GOT3 (cell line): ENCODE data around the gene ZNF543.
"Not testable (repeated sequence)": the region's sequence is repeated elsewhere in the genome, so short reads cannot be mapped to it uniquely, and the experiment has no call there.

ENCODE experiments used
- DNase-seq: peaks from one replicate; lab custom pipeline; 2025; ENCODE audit warnings: mixed read lengths; lab: John Stamatoyannopoulos, UW

ZNF543 gene

DNA sequence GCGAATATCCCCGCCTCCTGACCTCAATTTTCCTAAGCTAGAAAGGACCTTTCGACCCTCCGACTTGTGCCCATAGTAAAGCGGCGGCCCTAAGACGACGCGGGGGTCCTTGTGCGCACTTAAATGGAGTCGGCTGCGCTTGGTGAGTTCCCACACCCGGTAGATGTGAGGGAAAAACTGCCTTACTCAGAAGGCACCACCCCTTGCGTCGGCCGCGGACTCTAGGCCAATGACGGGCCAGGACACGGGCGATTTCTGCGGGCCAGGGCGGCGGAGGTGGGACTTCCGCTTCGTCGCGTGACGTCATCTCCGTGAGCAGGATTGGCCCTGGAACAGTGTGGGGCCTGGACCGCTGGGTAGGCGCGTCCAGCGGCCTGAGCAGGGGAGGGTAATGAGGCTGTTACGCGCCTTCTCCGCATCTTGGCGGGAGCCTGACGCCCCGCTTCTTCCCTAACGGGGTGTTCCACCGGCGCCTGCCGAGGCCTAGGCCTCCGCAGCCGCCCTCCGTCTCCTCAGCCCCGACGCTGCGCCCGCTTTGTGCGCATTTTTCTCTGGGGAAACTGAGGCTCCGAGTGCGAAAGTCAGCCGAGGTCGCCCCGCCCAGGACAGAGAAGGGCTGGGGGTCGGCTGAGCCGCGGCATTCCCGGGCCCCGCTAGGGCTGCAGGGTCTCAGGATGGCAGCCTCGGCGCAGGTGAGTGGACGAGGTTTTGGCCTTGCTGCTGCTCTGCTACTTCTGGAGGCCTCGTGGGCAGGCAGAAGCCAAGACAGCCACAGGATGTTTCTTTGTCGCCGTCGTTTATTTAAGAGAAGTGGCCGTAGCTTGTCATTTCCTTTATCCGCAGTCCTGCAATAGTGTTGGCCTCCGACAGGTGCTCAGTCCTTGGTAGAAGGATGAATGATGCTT is at the start of gene ZNF543:
Gene ZNF543, plus strand, starts transcription at position 293 of the 905 bp plus-strand sequence. Its CDS starts 382 bp downstream, at position 675.
- peak; percentile 80 for DNase-seq

DNA sequence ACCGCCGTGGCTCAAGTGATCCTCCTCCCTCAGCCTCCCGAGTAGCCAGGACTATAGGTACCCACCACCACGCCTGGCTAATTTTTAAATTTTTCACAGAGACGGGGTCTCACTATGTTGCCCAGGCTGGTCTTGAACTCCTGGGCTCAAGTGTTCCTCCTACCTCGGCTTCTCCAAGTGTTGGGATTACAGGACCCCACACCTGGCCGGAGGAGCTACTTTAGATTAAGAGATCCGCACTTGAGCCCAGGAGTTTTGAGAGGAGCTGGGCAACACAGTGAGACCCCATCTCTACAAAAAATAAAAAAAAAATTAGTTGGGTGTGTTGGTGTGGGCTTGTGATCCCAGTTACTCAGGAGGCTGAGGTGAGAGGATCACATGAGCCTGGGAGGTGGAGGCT is 49.0 kb upstream of the ZNF543 start:
- DNase-seq: no peak

DNA sequence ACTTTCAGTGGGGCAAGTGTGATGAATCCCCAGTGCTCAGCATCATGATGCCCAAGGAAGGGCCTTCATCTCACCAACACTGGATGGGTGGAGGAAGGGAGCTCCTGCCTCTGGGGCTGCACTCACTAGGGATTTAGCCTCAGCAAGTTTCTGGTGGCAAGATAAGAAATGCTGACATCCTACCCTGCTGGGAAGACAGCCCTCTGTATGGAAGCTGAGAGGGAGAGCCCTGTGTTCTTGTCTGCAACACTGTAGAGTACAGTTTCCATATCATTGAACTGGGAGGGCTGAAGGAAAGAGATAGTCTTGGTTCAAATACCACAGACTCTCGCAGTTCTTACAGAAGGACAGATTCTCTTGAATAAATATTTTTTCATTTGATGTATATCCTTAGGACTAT is 47.3 kb upstream of the ZNF543 start:
- no peak for DNase-seq

DNA sequence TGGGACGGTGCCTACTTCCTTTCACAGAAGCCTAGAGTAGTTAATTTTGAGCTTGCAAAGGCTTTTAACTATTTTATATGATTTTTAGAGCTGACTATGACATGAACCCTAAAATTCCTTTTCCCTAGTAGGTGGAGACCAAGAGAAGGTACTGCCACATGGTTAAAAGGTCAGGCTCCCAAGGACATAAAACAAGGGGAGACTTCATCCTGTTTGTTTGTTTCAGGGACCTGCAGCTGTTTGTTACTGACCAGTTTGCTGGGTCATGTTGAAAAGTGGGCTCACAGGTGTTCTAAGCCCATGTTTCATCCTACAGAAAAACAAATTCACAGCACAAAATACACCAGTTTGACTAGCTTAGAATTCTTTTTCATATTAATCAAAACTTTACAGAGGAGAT is 43.8 kb upstream of the ZNF543 start:
- DNase-seq: no peak

DNA sequence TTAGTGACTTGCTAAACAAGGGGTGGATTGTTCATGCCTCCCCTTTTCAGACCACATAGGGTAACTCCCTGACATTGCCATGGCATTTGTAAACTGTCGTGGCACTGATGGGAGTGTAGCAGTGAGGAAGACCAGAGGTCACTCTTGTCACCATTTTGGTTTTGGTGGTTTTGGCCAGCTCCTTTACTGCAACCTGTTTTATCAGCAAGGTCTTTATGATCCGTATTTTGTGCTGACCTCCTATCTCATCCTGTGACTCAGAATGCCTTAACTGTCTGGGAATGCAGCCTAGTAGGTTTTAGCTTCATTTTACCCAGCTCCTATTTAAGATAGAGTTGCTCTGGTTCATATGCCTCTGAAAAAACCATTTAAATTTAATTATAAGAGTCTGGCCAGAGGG is 41.8 kb upstream of the ZNF543 start:
- not testable (repeated sequence) for DNase-seq

DNA sequence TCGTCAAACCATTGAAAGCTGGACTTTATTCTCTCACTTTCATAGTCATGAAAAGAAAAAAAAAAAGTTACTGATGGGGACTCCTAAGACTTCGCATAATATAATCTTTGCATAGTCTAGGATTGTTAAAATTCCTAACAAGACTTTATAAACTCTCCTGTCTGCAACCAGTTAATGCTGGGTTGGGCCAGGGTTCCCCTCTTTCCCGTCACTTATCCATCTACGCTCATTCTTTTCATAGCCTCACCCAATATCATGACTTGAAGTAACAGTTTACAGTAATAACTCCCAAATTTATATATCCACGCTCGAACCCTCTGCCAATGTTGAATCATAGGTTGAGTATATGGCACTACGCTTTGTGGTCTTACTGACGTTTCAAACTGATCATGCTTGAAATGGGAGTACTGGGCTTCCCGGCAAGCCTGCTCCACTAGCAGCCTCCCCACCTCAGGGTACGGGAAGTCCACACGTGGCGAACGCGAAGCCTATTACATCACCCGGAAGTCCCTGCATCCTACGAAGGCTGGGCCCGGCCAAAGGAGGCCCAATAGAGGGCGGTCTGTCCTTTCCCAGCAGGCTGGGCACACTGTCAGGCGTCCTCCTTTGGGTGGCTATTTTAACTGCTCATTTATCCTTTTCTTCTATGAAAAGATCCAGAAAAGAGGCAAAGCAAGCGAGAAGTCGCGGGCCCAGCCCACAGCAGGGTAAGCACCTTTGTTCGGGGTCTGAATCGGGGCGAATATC is 40.7 kb upstream of the ZNF543 start:
- peak; percentile 62 for DNase-seq

DNA sequence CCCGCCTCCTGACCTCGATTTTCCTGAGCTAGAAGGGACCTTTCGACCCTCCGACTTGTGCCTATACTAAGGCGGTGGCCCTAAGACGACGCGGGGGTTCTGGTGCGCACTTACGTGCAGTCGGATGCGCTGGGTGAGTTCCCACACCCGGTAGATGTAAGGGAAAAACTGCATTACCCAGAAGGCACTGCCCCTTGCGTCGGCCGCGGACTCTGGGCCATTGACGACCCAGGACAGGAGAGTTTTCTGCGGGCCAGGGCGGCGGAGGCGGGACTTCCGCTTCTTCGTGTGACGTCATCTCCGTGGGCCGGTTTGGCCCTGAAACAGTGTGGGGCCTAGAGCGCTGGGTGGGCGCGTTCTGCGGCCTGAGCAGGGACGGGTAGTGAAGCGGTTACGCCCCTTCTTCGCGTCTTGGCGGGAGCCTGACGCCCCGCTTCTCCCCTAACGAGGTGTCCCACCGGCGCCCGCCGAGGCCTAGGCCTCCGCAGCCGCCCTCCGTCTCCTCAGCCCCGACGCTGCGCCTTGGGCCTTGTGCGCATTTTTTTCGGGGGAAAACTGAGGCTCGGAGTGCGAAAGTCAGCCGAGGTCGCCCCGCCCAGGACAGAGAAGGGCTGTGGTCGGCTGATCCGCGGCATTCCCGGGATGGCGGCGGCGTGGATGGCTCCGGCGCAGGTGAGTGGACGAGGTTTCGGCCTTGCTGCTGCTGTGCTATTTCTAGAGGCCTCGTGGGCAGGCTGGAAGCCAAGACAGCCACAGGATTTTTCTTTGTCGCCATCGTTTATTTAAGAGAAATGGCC is 39.9 kb upstream of the ZNF543 start, which contains the start of gene ZNF460:
Gene ZNF460, plus strand, starts transcription at position 321 of the 797 bp plus-strand sequence. Its CDS starts 322 bp downstream, at position 643.
- peak; percentile 81 for DNase-seq

DNA sequence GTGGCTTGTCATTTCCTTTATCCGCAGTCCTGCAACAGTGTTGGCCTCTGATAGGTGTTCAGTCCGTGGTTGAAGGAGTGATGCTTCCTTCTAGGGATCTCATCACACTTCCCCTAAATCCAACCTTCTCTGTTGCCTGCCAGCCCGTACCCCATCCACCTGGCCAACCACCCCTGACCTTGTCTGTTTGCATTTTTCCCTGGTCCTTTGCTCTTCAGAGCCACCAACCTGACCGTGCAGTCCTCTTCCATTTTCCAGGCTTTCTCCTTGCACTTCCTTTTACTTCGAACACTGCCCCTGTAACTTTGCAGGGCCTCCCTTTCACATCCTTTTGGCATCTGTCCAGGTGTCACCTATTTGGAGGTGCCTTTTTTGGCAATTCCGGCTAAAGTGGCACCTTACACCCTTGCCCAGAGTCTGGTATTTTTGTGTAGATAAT is 39.3 kb upstream of the ZNF543 start:
- no peak for DNase-seq

DNA sequence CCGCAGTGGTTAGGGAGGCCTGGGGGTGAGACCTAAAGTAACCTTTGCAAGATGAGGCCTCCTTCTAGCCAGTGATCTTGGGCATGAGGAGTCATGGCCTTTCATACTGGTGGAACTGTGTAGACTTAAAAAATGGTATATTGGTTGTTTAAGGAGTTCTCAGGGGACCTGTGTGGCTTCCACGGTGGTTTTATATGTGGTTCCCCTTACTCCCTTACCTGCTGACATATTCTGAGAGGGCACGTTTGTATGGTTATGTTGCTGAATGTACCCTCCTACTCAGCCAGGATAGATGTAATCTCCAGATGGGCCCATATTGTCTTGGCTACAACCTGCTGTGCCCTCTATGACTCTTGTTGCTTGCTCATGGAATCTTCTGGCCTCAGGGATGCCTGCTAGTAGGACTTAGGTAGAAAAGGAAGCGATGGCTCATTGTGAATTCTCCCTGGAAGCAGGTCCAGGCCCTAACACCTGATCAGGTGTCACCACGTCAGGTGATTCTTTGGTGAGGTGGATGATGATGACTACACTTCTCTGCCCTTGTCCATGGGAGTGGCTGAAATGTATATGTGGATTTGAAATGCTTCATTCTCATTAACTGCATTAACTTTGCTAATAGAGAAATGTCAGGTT is 38.1 kb upstream of the ZNF543 start:
- no peak for DNase-seq

DNA sequence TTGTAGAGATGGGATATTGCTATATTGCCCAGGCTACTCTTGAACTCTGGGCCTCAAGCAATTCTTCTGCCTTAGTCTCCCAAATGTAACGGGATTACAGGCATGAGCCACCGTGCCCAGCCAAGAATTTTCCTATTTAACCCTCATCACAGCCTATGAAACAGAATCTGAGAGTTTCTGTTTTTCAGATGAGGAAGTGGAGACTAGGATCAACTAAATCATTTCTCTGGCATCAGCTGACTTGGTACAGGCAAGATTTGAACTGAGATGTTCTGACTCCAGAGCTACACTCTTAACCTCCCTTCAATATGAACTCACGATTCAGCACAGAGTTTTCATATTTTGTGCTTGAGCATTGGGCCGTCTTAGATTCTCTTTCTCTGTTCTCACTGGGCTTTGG is 31.9 kb upstream of the ZNF543 start:
- no peak for DNase-seq

DNA sequence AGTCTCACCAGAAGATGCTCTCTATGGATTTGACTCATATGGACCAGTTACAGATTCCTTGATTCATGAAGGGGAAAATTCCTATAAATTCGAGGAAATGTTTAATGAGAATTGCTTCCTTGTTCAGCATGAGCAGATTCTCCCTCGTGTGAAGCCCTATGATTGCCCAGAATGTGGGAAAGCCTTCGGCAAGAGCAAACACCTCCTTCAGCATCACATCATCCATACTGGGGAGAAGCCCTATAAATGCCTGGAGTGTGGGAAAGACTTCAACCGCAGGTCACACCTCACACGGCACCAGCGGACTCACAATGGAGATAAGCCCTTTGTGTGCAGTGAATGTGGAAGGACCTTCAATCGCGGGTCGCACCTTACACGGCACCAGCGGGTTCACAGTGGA is 29.3 kb upstream of the ZNF543 start:
- no peak for DNase-seq

DNA sequence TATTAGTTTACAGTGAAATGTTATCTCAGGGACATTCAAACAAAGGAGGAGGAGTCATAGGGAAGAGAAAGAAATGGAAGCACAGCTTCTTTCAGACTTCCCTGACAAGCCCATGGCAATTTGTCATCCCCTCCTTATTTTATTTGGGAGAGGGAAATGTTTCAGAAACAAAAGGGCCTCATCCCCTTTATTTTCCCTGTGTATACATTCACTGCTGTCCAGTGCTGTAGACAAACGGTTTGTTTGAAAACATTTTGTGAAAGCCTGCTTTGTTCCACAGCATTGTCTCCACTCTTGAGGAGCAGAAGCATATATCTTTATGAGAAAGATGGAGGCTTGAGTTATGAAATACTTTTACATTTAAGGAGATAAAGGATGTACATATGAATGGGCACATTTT is 27.7 kb upstream of the ZNF543 start:
- no peak for DNase-seq

DNA sequence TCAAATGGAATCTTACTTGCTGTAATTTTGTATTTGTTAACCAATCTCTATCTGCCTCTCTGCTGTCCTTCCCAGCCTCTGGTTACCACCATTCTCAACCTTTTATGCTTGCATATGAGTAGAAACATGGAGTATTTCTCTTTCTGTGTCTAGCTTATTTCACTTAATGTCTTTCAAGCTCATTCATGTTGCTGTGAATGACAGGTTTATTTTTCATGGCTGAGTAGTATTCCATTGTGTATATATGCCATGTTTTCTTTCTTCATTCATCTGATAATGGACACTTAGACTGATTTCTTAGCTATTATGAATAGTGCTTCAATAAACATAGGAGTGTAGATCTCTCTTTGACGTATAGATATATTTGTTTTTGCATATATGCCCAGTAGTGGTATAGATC is 26.6 kb upstream of the ZNF543 start:
- DNase-seq: no peak

DNA sequence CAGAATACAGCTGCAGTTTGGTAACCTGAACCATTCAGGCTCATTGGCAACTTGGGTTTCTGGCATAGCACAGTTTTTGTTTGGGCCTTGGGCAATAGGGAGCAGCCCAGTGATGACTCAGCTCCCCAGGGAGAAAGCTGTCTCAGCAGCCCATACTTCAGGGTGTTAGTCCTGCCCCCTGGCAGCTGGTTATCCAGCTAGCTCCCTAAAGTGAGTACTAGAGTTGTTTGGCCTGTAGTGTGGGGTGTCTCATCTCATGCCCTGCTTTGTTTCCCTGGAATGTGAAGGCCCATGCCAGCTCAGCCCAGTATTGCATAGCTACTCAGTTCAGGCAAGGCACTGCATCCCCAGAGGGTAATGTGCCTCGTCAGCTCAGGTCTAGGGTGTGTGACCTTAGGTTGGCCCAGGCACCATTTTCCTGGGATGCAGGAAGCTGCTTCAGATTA is 18.2 kb upstream of the ZNF543 start:
- peak; percentile 65 for DNase-seq

DNA sequence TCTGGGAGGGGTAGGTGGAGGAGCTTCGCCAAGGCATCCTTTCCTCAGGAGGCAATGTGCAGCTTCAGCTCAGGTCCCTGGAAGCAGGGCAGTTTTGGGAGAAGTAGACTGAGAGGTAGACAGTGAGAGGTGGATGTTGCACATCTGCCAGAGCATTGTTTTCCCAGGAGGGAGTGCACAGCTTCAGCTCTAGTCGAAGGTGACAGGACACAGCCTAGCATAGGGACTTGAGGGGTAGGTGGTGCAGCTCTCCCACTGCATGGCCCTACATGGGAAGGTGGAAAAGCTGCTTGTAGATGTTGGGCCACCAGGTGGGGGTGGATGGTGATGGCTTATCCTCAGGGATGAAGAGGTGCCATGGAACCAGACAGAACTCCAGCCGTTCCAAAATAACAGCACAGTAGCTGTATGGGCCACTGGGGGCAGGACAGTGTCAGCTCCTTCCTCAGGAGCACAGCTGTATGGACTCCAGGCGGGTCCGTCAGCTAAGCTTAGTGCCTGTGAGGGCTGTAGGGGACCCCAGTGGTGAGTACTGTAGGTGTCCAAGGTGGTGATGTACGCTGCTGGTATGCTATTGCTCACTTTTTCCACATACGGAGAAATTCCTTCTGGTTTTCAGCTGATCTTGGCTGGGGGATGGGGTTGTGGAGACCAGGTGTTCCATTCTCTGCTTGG is 17.4 kb upstream of the ZNF543 start:
- no peak for DNase-seq

DNA sequence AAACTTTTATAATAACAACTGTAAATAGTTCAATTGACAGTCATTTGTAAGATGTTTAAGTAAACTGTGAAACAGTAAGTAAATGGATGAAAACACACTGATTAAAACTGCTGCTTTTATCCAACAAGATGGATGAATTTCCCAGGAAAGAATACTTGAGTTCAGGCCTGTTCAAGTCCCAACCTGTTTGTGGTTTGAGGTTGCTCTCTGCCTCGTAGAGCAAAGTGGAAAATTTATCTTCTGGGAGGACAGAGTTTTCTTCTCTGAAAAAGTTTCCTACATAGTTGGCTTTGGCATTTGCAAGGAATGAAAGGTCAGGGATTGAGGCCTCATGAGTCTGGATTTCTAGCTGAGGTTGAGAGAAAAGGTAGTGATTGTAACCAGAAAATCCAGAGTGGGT is 15.2 kb upstream of the ZNF543 start:
- no peak for DNase-seq

DNA sequence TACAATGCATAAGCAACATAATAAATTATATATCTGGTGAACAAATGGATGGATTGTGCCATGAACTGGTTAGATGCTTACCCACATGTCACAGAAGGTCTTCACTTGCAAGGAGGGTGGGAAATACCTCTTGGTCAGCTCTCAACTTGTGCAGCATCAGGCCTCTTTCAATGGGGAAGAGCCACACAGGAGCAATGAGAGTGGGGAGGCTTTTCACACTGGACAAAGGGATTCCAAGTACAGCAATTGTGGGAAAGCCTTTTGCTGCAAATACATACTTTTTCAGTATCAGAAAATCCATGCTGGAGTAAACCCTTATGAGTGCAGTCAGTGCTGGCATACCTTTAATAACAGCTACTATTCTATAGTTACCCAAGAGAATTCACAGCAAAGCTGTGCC is 11.8 kb upstream of the ZNF543 start:
- no peak for DNase-seq

DNA sequence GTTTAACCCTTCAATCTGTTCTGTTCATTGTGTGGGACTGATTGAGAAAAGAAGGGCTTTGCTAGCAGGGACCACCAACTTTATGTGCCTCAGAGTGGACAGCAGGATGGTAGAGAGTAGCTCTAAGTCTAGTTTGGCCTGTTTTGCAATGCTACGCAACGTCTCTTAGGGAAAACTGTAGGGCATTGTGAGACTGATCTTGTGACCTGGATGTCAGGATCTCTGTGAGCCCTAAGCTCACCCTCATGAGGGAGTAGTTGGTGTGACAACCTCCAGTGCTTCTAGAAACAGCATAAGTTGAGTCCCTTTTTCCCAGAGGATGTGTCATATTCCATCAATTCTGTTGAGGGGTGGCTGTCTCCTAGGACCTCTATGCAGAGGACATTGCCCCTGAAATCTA is 9.5 kb upstream of the ZNF543 start:
- DNase-seq: no peak

DNA sequence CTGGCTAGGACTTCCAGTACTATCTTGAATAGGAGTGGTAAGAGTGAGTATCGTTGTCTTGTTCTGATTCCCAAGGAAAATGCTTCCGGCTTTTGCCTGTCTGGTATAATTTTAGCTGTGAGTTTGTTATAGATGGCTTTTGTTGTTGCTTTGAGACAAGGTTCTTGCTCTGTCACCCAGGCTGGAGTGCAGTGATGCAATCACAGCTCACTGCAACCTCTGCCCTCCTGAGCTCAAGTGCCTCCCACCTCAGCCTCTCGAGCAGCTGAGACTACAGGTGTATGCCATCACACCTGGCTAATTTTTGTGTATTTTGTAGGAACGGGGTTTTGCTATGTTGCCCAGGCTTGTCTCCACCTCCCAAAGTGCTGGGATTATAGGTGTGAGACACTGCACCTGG is 6.1 kb upstream of the ZNF543 start:
- DNase-seq: no peak

DNA sequence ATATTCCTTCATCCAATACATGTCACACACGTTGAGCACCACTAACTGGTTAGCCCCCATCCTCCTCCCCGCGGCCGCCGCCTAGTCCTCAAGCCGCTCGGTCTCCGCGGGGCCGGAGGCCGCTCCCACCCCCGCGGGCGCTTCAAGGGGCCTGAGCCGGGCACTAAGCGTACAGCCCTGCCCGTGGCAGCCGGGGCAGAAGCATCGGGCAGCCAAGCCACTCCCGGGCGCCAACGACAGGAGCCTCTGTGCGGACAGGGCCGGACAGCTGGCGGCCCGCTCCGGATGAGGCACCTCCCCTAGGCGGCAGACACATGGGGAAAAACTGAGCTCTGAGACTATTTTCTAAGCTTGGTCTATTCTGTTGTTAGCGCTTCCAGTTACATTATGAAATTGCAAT is 2.8 kb upstream of the ZNF543 start:
- no peak for DNase-seq

DNA sequence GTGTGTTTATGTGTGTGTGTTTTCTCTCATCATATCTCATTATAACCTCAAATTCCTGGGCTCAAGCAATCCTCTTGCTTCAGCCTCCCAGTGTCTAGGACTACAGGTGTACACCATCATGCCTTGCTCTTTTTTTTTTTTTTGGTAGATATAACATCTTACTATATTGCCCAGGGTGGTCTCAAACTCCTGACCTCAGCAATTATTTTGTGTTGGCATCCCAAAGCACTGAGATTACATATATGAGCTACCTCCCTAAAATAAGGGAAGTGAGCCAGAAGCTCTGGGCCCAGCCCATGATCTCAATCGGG is 448 bp upstream of the ZNF543 start:
- no peak for DNase-seq
